Uterus (tissue), 2 donors: ENCODE results near the gene SERGEF.

Experiments used
- POLR2A ChIP-seq, 2 donors: fragments of 450-650 bp; IDR thresholded peaks; one replicate each; pipeline ENCODE4 v1.6.1; 2016; ENCODE audit warnings: antibody characterized with exemption in 2 of 2, mild to moderate bottlenecking in 1 of 2, moderate library complexity in 1 of 2
- TF ChIP-seq, protein P1 (sequence below), 4 experiments: fragments of 200-600 bp in 2 of 4; fragments of 450-650 bp in 2 of 4; sonication (generic) in 2 of 4; IDR thresholded peaks; one replicate each; pipeline ENCODE4 v1.5.1; 2016 to 2019; ENCODE audit warnings: antibody characterized with exemption in 4 of 4, mild to moderate bottlenecking in 2 of 4, moderate library complexity in 1 of 4

DNA sequence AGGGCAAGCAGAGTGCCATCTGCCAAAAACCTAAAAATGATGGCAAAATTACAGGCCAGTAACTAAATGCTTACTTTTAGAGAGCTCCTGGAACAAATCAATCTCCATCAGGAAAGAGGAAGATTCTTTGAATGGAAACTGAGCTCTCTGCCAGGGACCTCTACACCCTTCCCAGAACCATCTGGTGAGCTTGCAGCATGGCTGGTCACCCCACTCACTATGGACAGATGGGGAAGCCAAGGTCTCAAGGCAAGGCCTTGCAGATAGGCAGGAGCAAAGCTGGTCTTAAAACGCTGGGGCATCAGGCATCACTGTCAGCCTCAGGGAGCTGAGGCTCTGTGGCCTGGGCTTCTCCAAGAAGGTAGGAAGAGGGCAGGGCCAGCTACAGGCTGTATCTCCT, 36.2 kb downstream of the SERGEF start:
- TF ChIP-seq, protein P1, sequence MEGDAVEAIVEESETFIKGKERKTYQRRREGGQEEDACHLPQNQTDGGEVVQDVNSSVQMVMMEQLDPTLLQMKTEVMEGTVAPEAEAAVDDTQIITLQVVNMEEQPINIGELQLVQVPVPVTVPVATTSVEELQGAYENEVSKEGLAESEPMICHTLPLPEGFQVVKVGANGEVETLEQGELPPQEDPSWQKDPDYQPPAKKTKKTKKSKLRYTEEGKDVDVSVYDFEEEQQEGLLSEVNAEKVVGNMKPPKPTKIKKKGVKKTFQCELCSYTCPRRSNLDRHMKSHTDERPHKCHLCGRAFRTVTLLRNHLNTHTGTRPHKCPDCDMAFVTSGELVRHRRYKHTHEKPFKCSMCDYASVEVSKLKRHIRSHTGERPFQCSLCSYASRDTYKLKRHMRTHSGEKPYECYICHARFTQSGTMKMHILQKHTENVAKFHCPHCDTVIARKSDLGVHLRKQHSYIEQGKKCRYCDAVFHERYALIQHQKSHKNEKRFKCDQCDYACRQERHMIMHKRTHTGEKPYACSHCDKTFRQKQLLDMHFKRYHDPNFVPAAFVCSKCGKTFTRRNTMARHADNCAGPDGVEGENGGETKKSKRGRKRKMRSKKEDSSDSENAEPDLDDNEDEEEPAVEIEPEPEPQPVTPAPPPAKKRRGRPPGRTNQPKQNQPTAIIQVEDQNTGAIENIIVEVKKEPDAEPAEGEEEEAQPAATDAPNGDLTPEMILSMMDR (IDR thresholded peaks at IDR 0.05), result no peak
- TF ChIP-seq POLR2A (IDR thresholded peaks at IDR 0.05), result no peak
